BE2C (cell line): ENCODE data around the gene TENT4A.

ENCODE experiments used
- DNase-seq: peaks from one replicate; pipeline ENCODE4 v3.0.0-alpha.2; 2020
- H3K27me3 ChIP-seq: fragments of 250-450 bp; sonication (Bioruptor Pico); 2 replicates; pipeline ENCODE4 v1.5.1; 2020; ENCODE audit warnings: mild to moderate bottlenecking
- H3K36me3 ChIP-seq: fragments of 250-450 bp; sonication (Bioruptor Pico); 2 replicates; pipeline ENCODE4 v1.5.1; 2020; ENCODE audit warnings: mild to moderate bottlenecking
- H3K4me1 ChIP-seq: fragments of 250-450 bp; sonication (Bioruptor Pico); 2 replicates; pipeline ENCODE4 v1.5.1; 2020
- H3K4me3 ChIP-seq: 2 replicates; pipeline ENCODE4 v1.5.1; 2011; ENCODE audit warnings: low read depth, low read length
- H3K9me3 ChIP-seq: fragments of 250-450 bp; sonication (Bioruptor Pico); 2 replicates; pipeline ENCODE4 v1.5.1; 2020
- TF ChIP-seq, protein P1 (sequence below): IDR thresholded peaks from 2 replicates; pipeline ENCODE4 v1.5.1; 2012; ENCODE audit warnings: mild to moderate bottlenecking, low read depth, low read length

The TENT4A gene

DNA sequence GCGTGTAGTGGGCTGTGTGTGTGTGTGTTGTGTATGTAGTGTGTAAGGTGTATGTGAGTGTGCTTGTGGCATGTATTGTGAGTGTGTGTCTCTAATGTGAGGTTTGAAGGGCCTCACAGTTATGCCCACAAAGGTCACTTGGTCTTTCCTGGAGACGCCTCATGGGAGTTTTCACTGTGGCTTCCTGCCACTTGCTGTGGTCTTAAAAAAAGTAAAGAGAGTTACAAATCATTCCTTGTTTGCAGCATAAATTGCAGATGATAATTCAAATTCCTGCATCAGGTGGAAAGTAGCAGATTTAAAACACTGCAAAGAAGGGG lies 72.6 kb downstream of the TENT4A start:
- Histone ChIP-seq H3K4me1 (no peaks in the 10 kb centered on the region), H3K27me3 (no peaks in the 10 kb centered on the region), H3K9me3 (no peaks in the 10 kb centered on the region; the same call in 1 of the 2 replicates), H3K36me3 (no peaks in the 10 kb centered on the region), H3K4me3 (no peak overlapping the region)
- no peak for DNase-seq
- TF ChIP-seq, protein P1, sequence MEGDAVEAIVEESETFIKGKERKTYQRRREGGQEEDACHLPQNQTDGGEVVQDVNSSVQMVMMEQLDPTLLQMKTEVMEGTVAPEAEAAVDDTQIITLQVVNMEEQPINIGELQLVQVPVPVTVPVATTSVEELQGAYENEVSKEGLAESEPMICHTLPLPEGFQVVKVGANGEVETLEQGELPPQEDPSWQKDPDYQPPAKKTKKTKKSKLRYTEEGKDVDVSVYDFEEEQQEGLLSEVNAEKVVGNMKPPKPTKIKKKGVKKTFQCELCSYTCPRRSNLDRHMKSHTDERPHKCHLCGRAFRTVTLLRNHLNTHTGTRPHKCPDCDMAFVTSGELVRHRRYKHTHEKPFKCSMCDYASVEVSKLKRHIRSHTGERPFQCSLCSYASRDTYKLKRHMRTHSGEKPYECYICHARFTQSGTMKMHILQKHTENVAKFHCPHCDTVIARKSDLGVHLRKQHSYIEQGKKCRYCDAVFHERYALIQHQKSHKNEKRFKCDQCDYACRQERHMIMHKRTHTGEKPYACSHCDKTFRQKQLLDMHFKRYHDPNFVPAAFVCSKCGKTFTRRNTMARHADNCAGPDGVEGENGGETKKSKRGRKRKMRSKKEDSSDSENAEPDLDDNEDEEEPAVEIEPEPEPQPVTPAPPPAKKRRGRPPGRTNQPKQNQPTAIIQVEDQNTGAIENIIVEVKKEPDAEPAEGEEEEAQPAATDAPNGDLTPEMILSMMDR, result no peak

GRCh38 chr5:6786786-6787495 lies 73.7 kb downstream of the TENT4A start:
- no peak for DNase-seq
- peaks cover 3% of the 10 kb centered on the region; the same call in 1 of the 2 replicates for H3K4me1 ChIP-seq
- no peaks in the 10 kb centered on the region for H3K9me3 ChIP-seq
- TF ChIP-seq, protein P1, result no peak
- no peaks in the 10 kb centered on the region for H3K27me3 ChIP-seq
- no peak overlapping the region for H3K4me3 ChIP-seq
- H3K36me3 ChIP-seq, result no peaks in the 10 kb centered on the region

DNA sequence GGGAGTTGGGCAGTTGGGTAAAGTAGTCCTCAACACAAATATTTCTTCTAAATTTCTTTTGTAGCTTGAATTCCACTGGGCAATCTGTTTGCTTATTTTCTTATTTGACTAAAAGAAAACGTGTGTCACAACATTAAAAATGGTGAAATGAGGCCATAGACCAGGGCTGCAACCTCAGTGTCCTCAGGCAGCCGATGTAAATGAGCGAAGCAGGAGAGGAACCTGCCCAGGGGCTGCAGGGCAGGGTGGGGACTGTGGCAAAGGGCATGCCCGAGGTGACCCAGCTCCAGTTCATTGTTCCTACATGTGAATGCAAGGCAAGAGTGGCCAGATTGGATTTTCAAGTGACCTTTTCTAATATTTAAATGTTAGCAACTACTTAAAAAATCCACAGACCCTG lies 74.7 kb downstream of the TENT4A start:
- H3K9me3 ChIP-seq, result no peaks in the 10 kb centered on the region
- TF ChIP-seq, protein P1, result no peak

GRCh38 chr5:6788439-6788838 lies 75.2 kb downstream of the TENT4A start:
- TF ChIP-seq, protein P1, result no peak

More for the DNA sequence above, 74.7 kb downstream of the TENT4A start:
- H3K27me3 ChIP-seq, result no peaks in the 10 kb centered on the region
- H3K4me1 ChIP-seq, result peaks cover 3% of the 10 kb centered on the region; the same call in 1 of the 2 replicates
- H3K4me3 ChIP-seq, result no peak overlapping the region
- no peaks in the 10 kb centered on the region for H3K36me3 ChIP-seq
- DNase-seq, result no peak

DNA sequence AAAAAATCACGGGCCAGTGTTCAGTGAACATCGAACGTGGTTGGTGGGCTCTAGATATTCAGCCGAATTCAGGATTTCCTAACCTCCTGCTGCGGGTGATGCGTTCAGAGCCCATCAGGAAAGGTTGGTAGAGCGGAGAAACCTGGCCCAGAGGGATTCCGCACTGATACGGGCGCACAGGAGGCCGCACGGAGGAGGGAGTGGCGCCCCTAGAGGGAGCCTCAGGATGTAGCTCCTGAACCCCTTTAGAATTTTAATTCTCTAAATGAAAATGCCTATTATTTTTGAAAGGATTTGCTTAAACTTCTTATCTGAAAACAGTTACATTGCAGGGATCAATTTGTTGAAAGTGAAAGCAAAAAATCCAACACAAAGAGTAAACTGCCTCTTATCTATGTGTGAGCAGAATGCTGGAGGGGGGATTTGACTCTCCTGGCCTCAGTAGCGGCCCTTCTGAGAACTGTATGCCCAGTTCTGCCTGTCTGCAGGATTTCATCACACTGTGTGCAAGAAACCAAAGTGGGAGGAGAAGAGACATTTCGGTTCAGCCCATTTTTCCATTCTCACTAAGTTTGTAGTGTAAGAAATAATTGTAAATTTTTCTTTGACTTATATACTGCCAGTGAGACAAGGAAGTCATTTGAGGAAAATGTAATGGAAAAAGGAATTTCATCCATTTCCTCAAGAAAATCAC lies 75.9 kb downstream of the TENT4A start:
- TF ChIP-seq, protein P1, result no peak; the same call in 1 of the 2 replicates
- DNase-seq, result no peak
- H3K36me3 ChIP-seq, result no peaks in the 10 kb centered on the region
- H3K9me3 ChIP-seq, result no peaks in the 10 kb centered on the region
- H3K4me3 ChIP-seq, result no peak overlapping the region
- peaks cover 3% of the 10 kb centered on the region; the same call in 1 of the 2 replicates for H3K4me1 ChIP-seq
- H3K27me3 ChIP-seq, result no peaks in the 10 kb centered on the region

More at GRCh38 chr5:6788439-6788838, 75.2 kb downstream of the TENT4A start:
- DNase-seq, result no peak
- Histone ChIP-seq H3K4me1 (peaks cover 3% of the 10 kb centered on the region; the same call in 1 of the 2 replicates), H3K27me3 (no peaks in the 10 kb centered on the region), H3K4me3 (no peak overlapping the region), H3K9me3 (no peaks in the 10 kb centered on the region), H3K36me3 (no peaks in the 10 kb centered on the region)

DNA sequence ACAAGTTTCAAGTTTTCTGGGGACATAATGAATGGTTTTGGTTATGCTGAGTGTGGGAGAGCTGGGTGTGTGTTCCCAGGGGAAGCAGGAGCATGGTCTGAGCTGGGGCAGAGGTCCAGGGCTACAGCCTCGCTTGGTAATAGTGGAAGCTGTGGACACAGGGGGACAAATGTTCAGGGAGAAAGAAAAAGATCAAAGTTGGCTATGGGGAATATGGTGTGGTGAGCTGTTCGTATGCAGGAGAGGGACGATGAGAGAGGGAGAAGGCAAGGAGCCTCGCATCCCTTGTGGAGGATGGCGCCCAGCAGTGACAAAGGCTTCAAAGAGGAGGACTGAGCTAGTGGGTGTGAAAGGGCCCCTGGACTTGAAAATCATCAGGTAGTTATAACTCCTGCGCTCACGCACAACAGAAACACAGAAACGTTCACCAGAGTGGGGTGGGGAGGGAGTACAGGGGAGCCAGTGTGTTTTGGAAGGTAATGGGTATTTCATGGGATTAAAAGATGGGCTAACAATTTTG lies 77.2 kb downstream of the TENT4A start:
- H3K4me3 ChIP-seq, result no peak overlapping the region
- peaks cover 3% of the 10 kb centered on the region; the same call in 1 of the 2 replicates for H3K4me1 ChIP-seq
- TF ChIP-seq, protein P1, result no peak
- H3K9me3 ChIP-seq, result no peaks in the 10 kb centered on the region
- no peak for DNase-seq
- H3K36me3 ChIP-seq, result no peaks in the 10 kb centered on the region
- no peaks in the 10 kb centered on the region for H3K27me3 ChIP-seq
